ENCODE results near the gene KRT84.

DNA sequence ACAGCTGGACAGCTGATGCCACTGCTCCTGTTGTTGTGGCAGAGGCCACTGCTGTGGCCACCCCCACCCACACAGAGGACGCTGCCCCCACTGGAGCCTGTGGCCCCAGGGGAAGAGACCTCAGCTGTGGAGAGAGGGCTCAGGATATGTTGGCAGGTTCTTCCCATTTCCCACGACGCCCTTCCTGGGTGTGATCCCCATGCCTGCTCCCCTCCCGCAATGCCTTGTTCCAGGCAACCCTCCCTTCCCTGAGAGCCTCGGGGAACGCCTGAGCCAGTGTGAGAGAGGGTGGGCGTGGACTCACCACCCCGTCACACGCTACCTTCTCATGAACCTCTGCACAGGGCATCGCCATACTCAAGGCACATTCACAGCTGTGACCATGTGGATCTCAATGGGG is 26.4 kb upstream of the KRT84 start:
- TF ChIP-seq FOS (IDR thresholded peaks at IDR 0.05; ENCODE audit: low read depth, low read length) = no peak
- TF ChIP-seq CTCF (conservative IDR thresholded peaks at IDR 0.05; ENCODE audit: low read depth, low read length) = no peak
- no peak for TF ChIP-seq RFX5 (IDR thresholded peaks at IDR 0.05; ENCODE audit: low read depth, low read length)
- no peak for TF ChIP-seq POLR2A (IDR thresholded peaks at IDR 0.05; ENCODE audit: low read depth, low read length)
- TF ChIP-seq SMC3 (IDR thresholded peaks at IDR 0.05; ENCODE audit: low read depth, low read length) = no peak
- no peak for TF ChIP-seq CEBPB (IDR thresholded peaks at IDR 0.05; ENCODE audit: low read depth, low read length)
- no peak for TF ChIP-seq BHLHE40 (IDR thresholded peaks at IDR 0.05; ENCODE audit: low read depth, low read length)
- TF ChIP-seq MAZ (IDR thresholded peaks at IDR 0.05; ENCODE audit: borderline replicate concordance, low read depth, low read length) = no peak
- no peak for TF ChIP-seq CHD1 (IDR thresholded peaks at IDR 0.05; ENCODE audit: low read depth, low read length)
